LNCAP (cell line): Measurements from ENCODE around the gene OPN1LW.
A peak's percentile ranks its signal among the peaks of the same experiment; 100 is the strongest.

ENCODE experiments used
- TF ChIP-seq, protein P1 (sequence below): fragments of 450-650 bp; IDR thresholded peaks from 2 replicates; pipeline ENCODE4 v1.5.1; 2017; ENCODE audit warnings: mild to moderate bottlenecking

The OPN1LW gene

DNA sequence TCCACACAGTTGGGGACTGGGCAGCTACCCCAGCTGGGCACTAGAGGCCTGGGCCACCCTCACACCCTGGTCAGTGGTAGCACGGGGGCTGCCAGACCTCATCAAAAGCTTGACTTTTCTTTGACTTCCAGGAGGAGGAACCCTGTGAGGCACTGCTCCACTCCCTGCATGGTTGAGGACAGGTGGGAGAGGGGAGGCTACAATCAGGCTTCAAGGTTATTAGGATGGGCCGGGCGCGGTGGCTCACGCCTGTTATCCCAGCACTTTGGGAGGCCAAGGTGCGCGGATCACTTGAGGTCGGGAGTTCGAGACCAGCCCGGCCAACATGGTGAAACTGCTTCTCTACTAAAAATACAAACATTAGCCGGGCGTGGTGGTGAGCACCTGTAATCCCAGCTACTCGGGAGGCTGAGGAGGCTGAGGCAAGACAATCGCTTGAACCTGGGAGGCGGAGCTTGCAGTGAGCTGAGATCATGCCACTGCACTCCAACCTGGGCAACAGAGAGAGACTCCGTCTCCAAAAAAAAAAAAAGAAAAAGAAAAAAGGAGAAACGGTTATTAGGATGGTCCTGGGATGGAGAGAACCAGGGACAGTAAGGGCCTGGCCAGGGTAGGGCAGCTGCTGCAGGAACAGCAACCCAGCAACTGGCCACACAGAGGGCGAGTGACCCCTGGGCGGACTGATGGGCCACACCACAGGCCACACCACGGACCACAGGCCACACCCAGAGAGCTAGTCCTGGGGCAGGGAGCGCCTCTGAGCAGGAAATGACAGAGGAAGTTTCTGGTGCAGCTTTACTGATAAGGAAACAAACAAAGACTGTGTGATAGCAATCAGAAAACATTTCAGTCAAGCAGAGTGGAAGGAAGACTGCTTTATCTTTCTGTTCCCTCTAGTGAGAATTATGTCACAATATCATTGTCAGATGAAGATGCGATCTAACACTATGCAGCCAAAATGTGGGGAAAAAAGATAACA, 20.5 kb upstream of the OPN1LW start:
- TF ChIP-seq, protein P1, sequence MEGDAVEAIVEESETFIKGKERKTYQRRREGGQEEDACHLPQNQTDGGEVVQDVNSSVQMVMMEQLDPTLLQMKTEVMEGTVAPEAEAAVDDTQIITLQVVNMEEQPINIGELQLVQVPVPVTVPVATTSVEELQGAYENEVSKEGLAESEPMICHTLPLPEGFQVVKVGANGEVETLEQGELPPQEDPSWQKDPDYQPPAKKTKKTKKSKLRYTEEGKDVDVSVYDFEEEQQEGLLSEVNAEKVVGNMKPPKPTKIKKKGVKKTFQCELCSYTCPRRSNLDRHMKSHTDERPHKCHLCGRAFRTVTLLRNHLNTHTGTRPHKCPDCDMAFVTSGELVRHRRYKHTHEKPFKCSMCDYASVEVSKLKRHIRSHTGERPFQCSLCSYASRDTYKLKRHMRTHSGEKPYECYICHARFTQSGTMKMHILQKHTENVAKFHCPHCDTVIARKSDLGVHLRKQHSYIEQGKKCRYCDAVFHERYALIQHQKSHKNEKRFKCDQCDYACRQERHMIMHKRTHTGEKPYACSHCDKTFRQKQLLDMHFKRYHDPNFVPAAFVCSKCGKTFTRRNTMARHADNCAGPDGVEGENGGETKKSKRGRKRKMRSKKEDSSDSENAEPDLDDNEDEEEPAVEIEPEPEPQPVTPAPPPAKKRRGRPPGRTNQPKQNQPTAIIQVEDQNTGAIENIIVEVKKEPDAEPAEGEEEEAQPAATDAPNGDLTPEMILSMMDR, result no peak

DNA sequence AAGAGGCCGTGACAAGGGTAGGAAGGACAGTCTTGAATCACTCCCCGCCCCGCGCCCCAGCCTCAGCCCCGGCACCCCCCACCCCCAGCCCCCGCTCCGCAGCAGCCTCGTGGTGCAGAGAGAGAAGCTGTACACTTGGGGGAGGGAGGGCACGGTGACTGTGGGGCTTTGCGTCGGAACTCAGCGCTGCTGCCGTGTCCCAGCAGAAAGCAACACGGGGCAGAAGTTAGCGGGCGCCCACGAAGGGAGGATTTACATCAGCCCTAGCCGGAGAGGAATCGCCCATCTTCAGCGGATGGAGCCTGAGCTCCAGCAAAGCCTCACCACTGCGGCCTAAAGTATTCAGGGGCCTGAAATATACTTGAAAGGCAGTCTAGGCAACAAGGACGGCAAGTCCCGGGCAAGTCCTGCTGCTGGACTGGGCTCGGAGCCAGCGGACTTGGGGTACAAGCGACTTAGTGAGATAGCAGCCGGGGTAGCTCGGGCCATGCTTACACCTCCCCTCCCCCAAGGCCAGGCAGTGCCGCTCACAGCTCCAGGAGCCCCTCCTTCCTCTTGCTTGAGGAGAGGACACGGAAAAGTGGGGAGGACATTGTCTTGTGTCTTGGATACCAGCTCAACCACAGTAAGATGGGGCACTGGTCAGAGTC, 18.5 kb upstream of the OPN1LW start:
- TF ChIP-seq, protein P1, result no peak

DNA sequence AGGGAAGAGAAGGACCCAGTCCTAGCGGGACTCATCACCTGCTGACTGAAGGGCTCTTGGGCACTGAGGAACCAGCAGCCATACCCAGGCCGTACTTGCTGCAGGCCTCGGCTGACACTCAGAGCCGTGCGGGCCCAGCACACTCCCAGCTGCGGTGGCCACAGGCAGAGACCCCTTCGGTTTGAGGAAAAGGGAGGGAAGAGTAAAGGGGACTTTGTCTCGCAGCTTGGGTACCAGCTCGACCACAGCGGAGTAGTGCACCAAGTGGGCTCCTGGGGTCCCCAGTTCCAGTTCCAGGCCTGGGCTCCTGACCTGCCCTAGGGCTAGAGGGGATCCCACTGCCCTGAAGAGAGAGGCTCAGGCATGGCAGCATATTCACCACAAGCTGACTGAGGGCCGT, 17.9 kb upstream of the OPN1LW start:
- TF ChIP-seq, protein P1, result no peak

DNA sequence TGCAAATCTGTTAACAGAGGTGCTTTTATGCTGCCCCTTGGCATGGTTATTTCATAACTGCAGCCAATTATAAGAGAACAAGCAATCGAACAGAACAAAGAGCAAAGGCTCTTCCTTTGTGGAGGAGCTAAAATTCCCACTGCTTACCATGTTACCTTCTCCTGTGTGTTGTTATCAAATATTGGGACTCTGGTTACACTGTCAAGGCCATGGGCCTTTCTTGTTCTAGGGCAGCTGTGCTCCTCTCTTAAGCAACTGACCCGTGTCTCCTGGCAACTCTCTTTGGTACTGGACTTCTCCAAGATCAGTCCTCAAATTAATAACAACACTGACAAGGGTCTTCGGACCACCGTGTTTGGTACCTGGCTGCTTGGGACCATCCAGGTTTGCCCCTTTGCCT, 12.1 kb upstream of the OPN1LW start:
- TF ChIP-seq, protein P1, result no peak

DNA sequence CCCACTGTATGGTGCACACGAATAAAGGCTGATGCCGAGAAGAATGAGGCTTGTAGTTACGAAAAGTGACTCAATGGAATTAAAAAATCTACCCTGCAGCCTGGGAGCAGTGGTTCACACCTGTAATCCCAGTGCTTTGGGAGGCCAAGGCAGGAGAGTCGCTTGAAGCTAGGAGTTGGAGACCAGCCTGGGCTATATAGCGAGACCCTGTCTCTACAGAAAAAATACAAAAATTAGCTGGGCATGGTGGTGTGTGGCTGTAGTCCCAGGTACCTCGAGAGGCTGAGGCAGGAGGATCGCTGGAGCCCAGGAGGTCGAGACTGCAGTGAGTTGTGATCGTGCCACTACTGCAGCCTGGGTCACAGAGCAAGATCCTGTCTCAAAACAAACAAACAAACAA, 11.7 kb upstream of the OPN1LW start:
- TF ChIP-seq, protein P1, result no peak

DNA sequence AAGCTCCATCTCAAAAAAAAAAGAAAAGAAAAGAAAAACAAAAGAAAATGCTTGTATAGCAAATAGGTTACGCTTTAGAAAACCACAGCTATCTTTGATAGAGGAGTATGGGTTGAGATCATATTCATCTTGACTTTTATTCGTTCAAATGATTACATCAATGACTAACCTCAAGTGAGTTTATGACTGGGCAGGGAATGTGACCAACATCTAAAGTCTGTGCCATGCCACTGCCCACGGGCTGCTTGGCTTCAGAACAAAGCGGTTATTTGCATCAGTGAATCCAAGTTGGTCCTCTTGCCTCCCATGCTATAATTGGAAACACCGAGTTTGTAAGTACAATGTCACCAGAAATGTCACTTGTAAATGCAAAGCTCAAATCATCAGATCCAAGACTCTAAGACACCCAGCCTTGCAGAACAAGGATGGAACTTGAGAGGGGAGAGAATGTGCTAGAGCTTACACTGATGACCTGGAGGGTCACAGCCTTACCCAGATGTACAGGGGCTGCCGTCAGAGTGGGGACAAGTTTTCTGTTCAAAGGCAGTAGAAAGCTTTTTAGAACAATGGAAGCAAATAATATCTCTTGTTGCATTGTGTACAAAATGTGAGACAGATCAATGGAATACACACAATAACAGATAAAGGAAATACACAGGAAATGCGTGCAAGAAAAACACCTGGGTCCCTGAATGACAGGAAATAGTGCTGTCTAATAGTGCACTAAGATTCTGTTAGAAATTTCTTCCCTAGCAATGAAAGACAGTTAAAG, 8.4 kb upstream of the OPN1LW start:
- TF ChIP-seq, protein P1, result no peak

DNA sequence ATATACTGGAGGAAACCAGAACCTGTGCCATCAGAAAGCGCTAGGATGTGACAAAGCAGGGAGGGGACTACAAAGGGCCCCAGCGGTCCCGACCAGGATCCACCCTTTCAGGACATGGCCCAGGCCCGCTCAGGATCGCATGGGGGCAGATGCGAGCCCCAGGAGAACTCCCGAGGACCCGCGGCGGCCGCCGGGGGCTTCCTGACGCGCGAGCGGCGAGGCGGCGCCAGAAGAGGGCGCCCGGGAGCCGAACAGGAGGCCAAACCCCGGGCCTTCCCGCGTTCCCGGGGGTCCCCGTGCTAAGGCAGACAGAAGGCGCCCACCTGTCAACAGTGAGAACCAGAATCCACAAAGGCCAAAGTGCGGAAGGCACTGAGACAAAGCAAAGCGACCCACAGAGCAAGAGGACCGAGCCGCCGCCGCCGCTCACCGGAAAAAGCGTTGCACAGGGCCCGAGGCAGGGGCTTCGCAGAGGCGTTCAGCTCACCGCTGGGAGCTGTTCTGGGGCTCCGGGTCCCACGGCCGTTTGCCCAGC, 7.3 kb upstream of the OPN1LW start:
- TF ChIP-seq, protein P1, result peak; percentile 69
